Gastrocnemius medialis (tissue), 4 donors: ENCODE measurements around the gene TRNT1. TPM values are rescaled to one million over a fixed set of nuclear protein-coding genes. Genes with fewer than 3 reads are reported as not detected.

ENCODE experiments used
- ATAC-seq, 2 donors: fragments of 150-250 bp; one replicate each; pipeline ENCODE4 v1.9.1; 2016
- DNase-seq, 2 donors: peaks; one replicate each; pipeline ENCODE4 v3.0.0-alpha.2; 2019
- H3K27ac ChIP-seq, 4 donors: fragments of 200-600 bp; sonication (generic); 1 replicate in 1 of 4; 2 replicates in 3 of 4; pipeline ENCODE4 v1.5.1; 2016 to 2018; ENCODE audit warnings: mild to moderate bottlenecking in 2 of 4, moderate library complexity in 1 of 4
- H3K27me3 ChIP-seq, 3 donors: fragments of 200-600 bp; sonication (generic) in 2 of 3; 1 replicate in 1 of 3; 2 replicates in 2 of 3; pipeline versions ENCODE4 v1.5.1 to v1.6.0; 2016 to 2019; ENCODE audit warnings: mild to moderate bottlenecking in 1 of 3, moderate library complexity in 1 of 3
- H3K36me3 ChIP-seq, 2 donors: fragments of 200-600 bp; sonication (generic) in 1 of 2; one replicate each; pipeline ENCODE4 v1.5.1; 2017 to 2018
- H3K4me1 ChIP-seq, 2 donors: fragments of 200-600 bp; sonication (generic) in 1 of 2; one replicate each; pipeline ENCODE4 v1.5.1; 2016 to 2017; ENCODE audit warnings: mild to moderate bottlenecking in 2 of 2
- H3K4me3 ChIP-seq, 4 donors: fragments of 200-600 bp; sonication (generic) in 3 of 4; 1 replicate in 1 of 4; 2 replicates in 3 of 4; pipeline ENCODE4 v1.5.1; 2016 to 2019; ENCODE audit warnings: mild to moderate bottlenecking in 2 of 4
- H3K9me3 ChIP-seq, 3 donors: fragments of 200-600 bp; sonication (generic) in 2 of 3; 1 replicate in 1 of 3; 2 replicates in 2 of 3; pipeline ENCODE4 v1.5.1; 2016 to 2019
- POLR2A ChIP-seq, 2 donors: fragments of 450-650 bp; IDR thresholded peaks; one replicate each; pipeline ENCODE4 v1.6.1; 2017; ENCODE audit warnings: antibody characterized with exemption in 2 of 2, mild to moderate bottlenecking in 2 of 2, moderate library complexity in 2 of 2
- in situ Hi-C, 4 donors: fragments of 200-750 bp; cut with MboI; loops; one replicate each; pipeline versions ENCODE4 v1.15.0 to v1.8.0; 2017; ENCODE audit warnings: low sequenced_read_pairs in 4 of 4
- intact Hi-C: fragments of 100-400 bp; cut with DNase I; formaldehyde crosslinking; loops from one replicate; pipeline ENCODE4 v1.15.1; 2023; ENCODE audit warnings: low total_unique reads
- total RNA-seq, 4 donors: library from RNA; depleted of rRNA; stranded (reverse); fragments of >200 nt; gene quantifications; one replicate each; pipeline versions ENCODE4 v1.1.0 to v1.2.3, GENCODE V29; 2016
- TF ChIP-seq, protein P1 (sequence below), 5 experiments: fragments of 450-650 bp in 3 of 5; fragments of 200-600 bp in 2 of 5; sonication (generic) in 2 of 5; IDR thresholded peaks in 4 of 5; conservative IDR thresholded peaks in 1 of 5; 1 replicate in 4 of 5; 2 replicates in 1 of 5; pipeline ENCODE4 v1.5.1; 2016 to 2019; ENCODE audit warnings: antibody characterized with exemption in 5 of 5, mild to moderate bottlenecking in 3 of 5, moderate library complexity in 3 of 5

The TRNT1 gene
- total RNA-seq, 4 donors from 2014 or later: 2.7 to 9.6 (median 7.3) TPM

DNA sequence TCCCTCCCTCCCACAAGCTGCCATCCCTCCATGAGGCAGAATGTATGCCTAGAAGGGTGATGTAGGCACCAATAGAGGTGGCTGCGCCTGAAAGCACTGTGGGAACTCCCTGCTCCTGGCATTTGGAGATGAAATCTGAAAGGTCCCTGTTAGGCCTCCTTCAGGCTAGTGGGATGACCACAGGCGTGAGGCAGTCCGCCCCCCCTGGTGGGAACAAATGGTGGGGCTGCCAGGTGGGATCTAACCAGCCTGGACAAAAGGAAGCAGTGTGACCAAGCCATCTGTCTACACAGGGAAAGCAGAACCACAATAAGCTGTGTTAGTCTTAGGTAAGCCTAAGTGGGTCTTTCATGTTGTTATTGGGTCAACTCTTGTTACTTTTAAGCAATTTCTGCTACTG is 41.9 kb upstream of the TRNT1 start:
- Histone ChIP-seq H3K36me3 (no peaks in the 10 kb centered on the region), H3K9me3 (no peaks in the 10 kb centered on the region), H3K27me3 (no peaks in the 10 kb centered on the region), H3K27ac (no peak overlapping the region), H3K4me3 (no peak overlapping the region), H3K4me1 (peaks cover 0 to 4% of the 10 kb centered on the region in 2 donors)
- TF ChIP-seq, protein P1, sequence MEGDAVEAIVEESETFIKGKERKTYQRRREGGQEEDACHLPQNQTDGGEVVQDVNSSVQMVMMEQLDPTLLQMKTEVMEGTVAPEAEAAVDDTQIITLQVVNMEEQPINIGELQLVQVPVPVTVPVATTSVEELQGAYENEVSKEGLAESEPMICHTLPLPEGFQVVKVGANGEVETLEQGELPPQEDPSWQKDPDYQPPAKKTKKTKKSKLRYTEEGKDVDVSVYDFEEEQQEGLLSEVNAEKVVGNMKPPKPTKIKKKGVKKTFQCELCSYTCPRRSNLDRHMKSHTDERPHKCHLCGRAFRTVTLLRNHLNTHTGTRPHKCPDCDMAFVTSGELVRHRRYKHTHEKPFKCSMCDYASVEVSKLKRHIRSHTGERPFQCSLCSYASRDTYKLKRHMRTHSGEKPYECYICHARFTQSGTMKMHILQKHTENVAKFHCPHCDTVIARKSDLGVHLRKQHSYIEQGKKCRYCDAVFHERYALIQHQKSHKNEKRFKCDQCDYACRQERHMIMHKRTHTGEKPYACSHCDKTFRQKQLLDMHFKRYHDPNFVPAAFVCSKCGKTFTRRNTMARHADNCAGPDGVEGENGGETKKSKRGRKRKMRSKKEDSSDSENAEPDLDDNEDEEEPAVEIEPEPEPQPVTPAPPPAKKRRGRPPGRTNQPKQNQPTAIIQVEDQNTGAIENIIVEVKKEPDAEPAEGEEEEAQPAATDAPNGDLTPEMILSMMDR (IDR thresholded peaks at IDR 0.05 in 4 of 5, conservative IDR thresholded peaks at IDR 0.05 in 1 of 5): no peak
- TF ChIP-seq POLR2A (IDR thresholded peaks at IDR 0.05): no peak
- DNase-seq: no peak
- no peak for ATAC-seq
- in situ Hi-C loops: no loop called here
- intact Hi-C loops: no loop called here

GRCh38 chr3:3085782-3086181 is 41.0 kb upstream of the TRNT1 start:
- ATAC-seq (no peak), DNase-seq (no peak)
- intact Hi-C loops (no loop called here), in situ Hi-C loops (no loop called here)
- H3K4me1 ChIP-seq: peaks cover 0 to 4% of the 10 kb centered on the region in 2 donors
- no peaks in the 10 kb centered on the region for H3K9me3 ChIP-seq
- no peaks in the 10 kb centered on the region for H3K36me3 ChIP-seq
- no peak overlapping the region for H3K4me3 ChIP-seq
- no peak for TF ChIP-seq POLR2A (IDR thresholded peaks at IDR 0.05)
- TF ChIP-seq, protein P1 (IDR thresholded peaks at IDR 0.05 in 4 of 5, conservative IDR thresholded peaks at IDR 0.05 in 1 of 5): no peak
- H3K27ac ChIP-seq: no peak overlapping the region
- H3K27me3 ChIP-seq: no peaks in the 10 kb centered on the region

DNA sequence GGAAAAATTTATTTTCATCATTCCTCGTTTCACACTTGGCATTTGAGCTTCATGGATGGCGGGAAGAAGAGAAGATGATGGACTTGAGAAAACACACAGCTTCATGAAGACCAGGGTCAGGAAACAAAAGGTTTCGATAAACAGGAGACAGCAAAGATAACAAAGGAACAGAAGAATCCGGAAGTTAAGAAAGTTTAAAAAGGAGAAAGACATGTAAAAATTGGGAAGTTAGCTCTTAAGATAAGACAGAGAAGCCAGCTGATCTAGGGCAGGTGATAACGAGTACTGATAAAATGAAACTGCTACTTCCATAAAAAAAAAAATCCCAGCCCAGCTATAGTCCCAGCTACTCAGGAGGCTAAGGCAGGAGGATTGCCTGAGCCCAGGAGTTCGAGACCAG is 40.5 kb upstream of the TRNT1 start:
- in situ Hi-C loops (no loop called here), intact Hi-C loops (no loop called here)
- Histone ChIP-seq H3K36me3 (no peaks in the 10 kb centered on the region), H3K4me3 (no peak overlapping the region), H3K4me1 (peaks cover 0 to 4% of the 10 kb centered on the region in 2 donors), H3K9me3 (no peaks in the 10 kb centered on the region), H3K27me3 (no peaks in the 10 kb centered on the region), H3K27ac (no peak overlapping the region)
- no peak for DNase-seq
- no peak for ATAC-seq
- TF ChIP-seq POLR2A (IDR thresholded peaks at IDR 0.05): no peak
- TF ChIP-seq, protein P1 (IDR thresholded peaks at IDR 0.05 in 4 of 5, conservative IDR thresholded peaks at IDR 0.05 in 1 of 5): no peak

GRCh38 chr3:3087279-3087678 is 39.5 kb upstream of the TRNT1 start:
- TF ChIP-seq POLR2A (IDR thresholded peaks at IDR 0.05): no peak
- TF ChIP-seq, protein P1 (IDR thresholded peaks at IDR 0.05 in 4 of 5, conservative IDR thresholded peaks at IDR 0.05 in 1 of 5): no peak
- Histone ChIP-seq H3K27ac (no peak overlapping the region), H3K27me3 (no peaks in the 10 kb centered on the region), H3K36me3 (no peaks in the 10 kb centered on the region), H3K4me1 (peaks cover 0 to 4% of the 10 kb centered on the region in 2 donors), H3K4me3 (no peak overlapping the region), H3K9me3 (no peaks in the 10 kb centered on the region)
- in situ Hi-C loops: no loop called here
- intact Hi-C loops: no loop called here
- DNase-seq (no peak), ATAC-seq (no peak)
